H1 (cell line): ENCODE results near the gene EFCAB6. TPM values are rescaled to one million over a fixed set of nuclear protein-coding genes. Genes with fewer than 3 reads are reported as not detected.

Source experiments
- CTCF ChIA-PET: fragments of 300-600 bp; sonication (Branson Sonifier 250); formaldehyde crosslinking; loops from one replicate; lab custom pipeline; 2021; ENCODE audit not compliant: partially characterized antibody; lab: Charles Lee
- POLR2A ChIA-PET: fragments of 300-600 bp; sonication (Branson Sonifier 250); formaldehyde crosslinking; loops from one replicate; lab custom pipeline; 2021; ENCODE audit warnings: inconsistent platforms; ENCODE audit not compliant: partially characterized antibody; lab: Charles Lee
- DNase-seq, 2 experiments: peaks; one replicate each; pipeline versions ENCODE4 v3.0.0 to v3.0.0-alpha.2; 2010 to 2022; ENCODE audit warnings: low spot score in 2 of 2, low read depth in 1 of 2, mixed read lengths in 1 of 2
- FAIRE-seq: peaks from 2 replicates; lab custom pipeline; 2011; peaks lifted over from hg19 to GRCh38; lab: Jason Lieb, UNC
- H2AFZ ChIP-seq: 2 replicates; pipeline ENCODE4 v1.8.1; 2012; ENCODE audit warnings: low read length, inconsistent platforms
- H2AK5ac ChIP-seq: 2 replicates; pipeline ENCODE4 v1.6.1; 2013; ENCODE audit warnings: low read depth, low read length
- H2BK120ac ChIP-seq: replicated peaks from 2 replicates; pipeline ENCODE3; 2013; ENCODE audit warnings: low read depth, low read length, inconsistent platforms
- H2BK12ac ChIP-seq: 2 replicates; pipeline ENCODE4 v1.6.1; 2013; ENCODE audit warnings: low read depth, low read length
- H2BK15ac ChIP-seq: 2 replicates; pipeline ENCODE4 v1.6.1; 2013; ENCODE audit warnings: low read length
- H2BK20ac ChIP-seq: 2 replicates; pipeline ENCODE4 v1.6.1; 2013; ENCODE audit warnings: low read length
- H2BK5ac ChIP-seq: 2 replicates; pipeline ENCODE4 v1.6.1; 2013; ENCODE audit warnings: low read depth, low read length
- H3K14ac ChIP-seq: 2 replicates; pipeline ENCODE4 v1.6.1; 2013; ENCODE audit warnings: inconsistent platforms; ENCODE audit not compliant: insufficient read length
- H3K18ac ChIP-seq: 2 replicates; pipeline ENCODE4 v1.6.1; 2013; ENCODE audit warnings: low read length; ENCODE audit errors: extremely low read depth
- H3K23ac ChIP-seq: 2 replicates; pipeline ENCODE4 v1.6.1; 2013; ENCODE audit warnings: inconsistent platforms; ENCODE audit not compliant: insufficient read length
- H3K23me2 ChIP-seq: 2 replicates; pipeline ENCODE4 v1.6.1; 2013; ENCODE audit warnings: low read depth, low read length
- H3K27ac ChIP-seq: 2 replicates; pipeline ENCODE4 v1.6.1; 2011; ENCODE audit warnings: low read depth, low read length, inconsistent platforms
- H3K27me3 ChIP-seq, 4 experiments: replicated peaks in 1 of 4; 1 replicate in 1 of 4; 2 replicates in 3 of 4; pipeline versions ENCODE4 v1.6.1 to v1.8.1; 2011 to 2013; ENCODE audit warnings: low read length in 3 of 4, mild to moderate bottlenecking in 3 of 4, inconsistent platforms in 2 of 4, mixed read lengths in 2 of 4, moderate library complexity in 1 of 4; ENCODE audit not compliant: control insufficient read depth in 3 of 4, insufficient read depth in 3 of 4; ENCODE audit errors: extremely low read depth in 1 of 4
- H3K36me3 ChIP-seq, 4 experiments: 2 replicates each; pipeline versions ENCODE4 v1.6.1 to v1.8.1; 2011 to 2013; ENCODE audit warnings: mild to moderate bottlenecking in 4 of 4, low read length in 3 of 4, moderate library complexity in 2 of 4, control low read depth in 1 of 4, inconsistent platforms in 1 of 4; ENCODE audit not compliant: insufficient read depth in 4 of 4, control insufficient read depth in 2 of 4
- H3K4ac ChIP-seq: replicated peaks from 2 replicates; pipeline ENCODE3; 2013; ENCODE audit warnings: low read length, low read depth, mixed read lengths, inconsistent platforms; ENCODE audit not compliant: insufficient read length
- H3K4me1 ChIP-seq, 4 experiments: replicated peaks in 1 of 4; 1 replicate in 1 of 4; 2 replicates in 3 of 4; pipeline versions ENCODE4 v1.6.1 to v1.8.1; 2011 to 2013; ENCODE audit warnings: low read length in 3 of 4, inconsistent platforms in 2 of 4, mixed read lengths in 1 of 4; ENCODE audit not compliant: insufficient read depth in 4 of 4, control insufficient read depth in 3 of 4
- H3K4me2 ChIP-seq, 2 experiments: 2 replicates each; pipeline versions ENCODE4 v1.6.1 to v1.8.1; 2011 to 2013; ENCODE audit warnings: low read depth in 2 of 2, low read length in 2 of 2, control low read depth in 1 of 2, inconsistent platforms in 1 of 2, mild to moderate bottlenecking in 1 of 2; ENCODE audit not compliant: insufficient read depth in 1 of 2
- H3K4me3 ChIP-seq, 4 experiments: fragments of 200-600, 300-600 bp in 1 of 4; sonication (generic), shearing (Covaris generic), sonication (Bioruptor Twin) in 1 of 4; 2 replicates each; pipeline versions ENCODE4 v1.5.1 to v1.8.1; 2011 to 2016; ENCODE audit warnings: low read length in 4 of 4, low read depth in 3 of 4, control low read depth in 2 of 4, inconsistent platforms in 2 of 4, mild to moderate bottlenecking in 2 of 4, mixed read lengths in 1 of 4, moderate library complexity in 1 of 4; ENCODE audit not compliant: insufficient read depth in 2 of 4; ENCODE audit errors: extremely low read depth in 1 of 4
- H3K56ac ChIP-seq: replicated peaks from 2 replicates; pipeline ENCODE3; 2013; ENCODE audit warnings: low read depth, mild to moderate bottlenecking, mixed read lengths, low read length, inconsistent platforms; ENCODE audit not compliant: insufficient read length
- H3K79me1 ChIP-seq: 2 replicates; pipeline ENCODE4 v1.6.1; 2013; ENCODE audit warnings: low read depth, low read length, control low read depth
- H3K79me2 ChIP-seq, 2 experiments: 2 replicates each; pipeline versions ENCODE4 v1.6.1 to v1.8.1; 2012 to 2013; ENCODE audit warnings: low read length in 2 of 2, mild to moderate bottlenecking in 2 of 2, inconsistent platforms in 1 of 2; ENCODE audit not compliant: insufficient read depth in 2 of 2, control insufficient read depth in 1 of 2
- H3K9ac ChIP-seq, 4 experiments: replicated peaks in 1 of 4; 1 replicate in 1 of 4; 2 replicates in 3 of 4; pipeline versions ENCODE4 v1.6.1 to v1.8.1; 2011 to 2013; ENCODE audit warnings: low read depth in 3 of 4, low read length in 3 of 4, control low read depth in 2 of 4, mild to moderate bottlenecking in 2 of 4, moderate library complexity in 2 of 4, inconsistent platforms in 1 of 4; ENCODE audit errors: extremely low read depth in 1 of 4
- H3K9me3 ChIP-seq, 2 experiments: 2 replicates each; pipeline versions ENCODE4 v1.6.1 to v1.8.1; 2012 to 2013; ENCODE audit warnings: mild to moderate bottlenecking in 2 of 2, moderate library complexity in 2 of 2, control low read depth in 1 of 2, inconsistent platforms in 1 of 2, low read depth in 1 of 2, low read length in 1 of 2, mixed read lengths in 1 of 2; ENCODE audit not compliant: insufficient read depth in 2 of 2
- H4K20me1 ChIP-seq, 2 experiments: replicated peaks in 1 of 2; 2 replicates each; pipeline versions ENCODE3 to v1.8.1; 2011 to 2013; ENCODE audit warnings: inconsistent platforms in 2 of 2, low read length in 2 of 2, mild to moderate bottlenecking in 1 of 2; ENCODE audit not compliant: insufficient read depth in 2 of 2, control insufficient read depth in 1 of 2
- H4K5ac ChIP-seq: 2 replicates; pipeline ENCODE4 v1.6.1; 2013; ENCODE audit warnings: low read length, low read depth, mixed read lengths, inconsistent platforms; ENCODE audit not compliant: insufficient read length
- H4K8ac ChIP-seq: 2 replicates; pipeline ENCODE4 v1.8.0; 2013; ENCODE audit warnings: mild to moderate bottlenecking, moderate library complexity, low read length, inconsistent platforms; ENCODE audit not compliant: insufficient read depth; ENCODE audit errors: extremely low read depth
- H4K91ac ChIP-seq: replicated peaks from 2 replicates; pipeline ENCODE3; 2013; ENCODE audit warnings: low read length, mixed read lengths, inconsistent platforms; ENCODE audit not compliant: insufficient read length
- MAFK ChIP-seq: IDR thresholded peaks from 2 replicates; pipeline ENCODE4 v1.6.1; 2012; ENCODE audit warnings: low read depth, mild to moderate bottlenecking, improper control_type of control experiment, low read length
- SIN3A ChIP-seq, 2 experiments: IDR thresholded peaks in 1 of 2; conservative IDR thresholded peaks in 1 of 2; 2 replicates each; pipeline ENCODE4 v1.6.1; 2011 to 2012; ENCODE audit warnings: low read length in 2 of 2, improper control_type of control experiment in 1 of 2, low read depth in 1 of 2, mild to moderate bottlenecking in 1 of 2
- WGBS, 2 experiments: shearing (Covaris generic) in 1 of 2; methylation state at CpG; one replicate each; pipeline versions ENCODE4 v1.1.6 to v1.1.7; 2013 to 2015; ENCODE audit warnings: low lambda C conversion rate in 2 of 2, mixed read lengths in 2 of 2, inconsistent platforms in 1 of 2, low coverage in 1 of 2, missing lambda C conversion rate in 1 of 2; ENCODE audit not compliant: insufficient replicate concordance in 2 of 2, insufficient coverage in 1 of 2, insufficient read length in 1 of 2; ENCODE audit errors: extremely low coverage in 1 of 2, missing lambda C conversion rate in 1 of 2; 5-methylcytosine and 5-hydroxymethylcytosine counted together
- polyA plus RNA-seq, 7 experiments: library from polyadenylated mRNA; depleted of rRNA in 3 of 7; stranded (reverse) in 5 of 7; unstranded in 2 of 7; fragments of >200 nt in 5 of 7; fragments of 200-250 nt in 2 of 7; gene quantifications; 1 replicate in 5 of 7; 2 replicates in 1 of 7; 4 replicates in 1 of 7; pipeline versions ENCODE4 v1.2.1 to v1.2.3, GENCODE V29; 2011 to 2013; ENCODE audit warnings: missing spikeins in 2 of 7, mixed read lengths in 2 of 7
- total RNA-seq: library from RNA; stranded (reverse); fragmentation: NEBNext Ultra II Directional; extraction: Animal tissue kit (Norgen Biotek cat#: 25700); gene quantifications from 2 replicates; pipeline ENCODE4 v1.2.1, GENCODE V29; 2021
- TF ChIP-seq, protein P1 (sequence below): IDR thresholded peaks from 2 replicates; pipeline ENCODE4 v1.6.1; 2011; ENCODE audit warnings: low read depth, mild to moderate bottlenecking, low read length; ENCODE audit not compliant: insufficient read depth

Gene EFCAB6
- total and polyA plus RNA-seq, 2 of the 8 experiments (the other 6 are each of a cell fraction or from before 2014, with no cell fraction given): 0.32 to 1.7 TPM

GRCh38 chr22:43854121-43854785 is 42.1 kb upstream of the EFCAB6 start:
- H3K4me3 ChIP-seq: no peak overlapping the region
- H4K91ac ChIP-seq: no peak overlapping the region
- H4K20me1 ChIP-seq: peaks cover 3 to 9% of the 10 kb centered on the region in 2 experiments
- H3K56ac ChIP-seq: no peak overlapping the region
- peaks cover 0 to 12% (median 5%) of the 10 kb centered on the region in 4 experiments for H3K4me1 ChIP-seq
- H2BK120ac ChIP-seq: no peak overlapping the region
- H2BK20ac ChIP-seq: no peak overlapping the region
- H3K36me3 ChIP-seq: no peaks in the 10 kb centered on the region; a peak in 1 of 8 replicates
- POLR2A ChIA-PET: interaction anchor here (1.0 to 2.0 kb wide), 5 partner anchors 8 to 31 kb away, joined by 3 to 7 read pairs (median 4); partner anchors contain the start of gene SULT4A1
- no peak for DNase-seq
- no peaks in the 10 kb centered on the region for H3K27me3 ChIP-seq
- H4K8ac ChIP-seq: no peak overlapping the region
- CTCF ChIA-PET: interaction anchor here (0.6 to 3.7 kb wide), 7 partner anchors 9 to 71 kb away, joined by 3 to 24 read pairs (median 3); no protein-coding TSS in a partner anchor
- H3K23me2 ChIP-seq: peaks cover 4% of the 10 kb centered on the region; the same call in 1 of the 2 replicates
- no peak overlapping the region for H3K14ac ChIP-seq
- H2AFZ ChIP-seq: no peak overlapping the region
- H2BK12ac ChIP-seq: no peak overlapping the region
- peaks cover 0 to 74% of the 10 kb centered on the region in 2 experiments; a peak in 2 of 4 replicates for H3K79me2 ChIP-seq
- H2BK15ac ChIP-seq: no peak overlapping the region
- WGBS, 2 experiments: 85% methylated on average over 14 of the region's 14 CpGs; no CpG with 5 or more reads in 1 of the 2 experiments
- no peak for FAIRE-seq
- no peak overlapping the region for H3K27ac ChIP-seq
- H3K4me2 ChIP-seq: no peak overlapping the region
- no peak overlapping the region; the same call in 1 of the 2 replicates for H2BK5ac ChIP-seq
- H4K5ac ChIP-seq: no peak overlapping the region
- TF ChIP-seq, protein P1, sequence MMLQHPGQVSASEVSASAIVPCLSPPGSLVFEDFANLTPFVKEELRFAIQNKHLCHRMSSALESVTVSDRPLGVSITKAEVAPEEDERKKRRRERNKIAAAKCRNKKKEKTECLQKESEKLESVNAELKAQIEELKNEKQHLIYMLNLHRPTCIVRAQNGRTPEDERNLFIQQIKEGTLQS: no peak
- TF ChIP-seq MAFK: no peak
- no peak for TF ChIP-seq SIN3A (conservative IDR thresholded peaks at IDR 0.05 in 1 of 2, IDR thresholded peaks at IDR 0.05 in 1 of 2; ENCODE audit: low read depth in 1 of 2, low read length in 2 of 2)
- H3K9ac ChIP-seq: no peak overlapping the region; a peak in 1 of 7 replicates
- H3K79me1 ChIP-seq: peaks cover 38% of the 10 kb centered on the region
- H3K4ac ChIP-seq: no peak overlapping the region
- no peak overlapping the region; the same call in 1 of the 2 replicates for H3K18ac ChIP-seq
- peaks cover 0 to 8% of the 10 kb centered on the region in 2 experiments; a peak in 1 of 4 replicates for H3K9me3 ChIP-seq
- no peak overlapping the region; the same call in 1 of the 2 replicates for H2AK5ac ChIP-seq
- H3K23ac ChIP-seq: no peak overlapping the region
